ENCODE data around the gene PLCH2. TPM values are rescaled to one million over a fixed set of nuclear protein-coding genes. Genes with fewer than 3 reads are reported as not detected.

PLCH2 gene
- total and polyA plus RNA-seq, 2 of the 13 experiments (the other 11 are each of a cell fraction or from before 2014, with no cell fraction given), result 0.15 to 0.67 TPM

GRCh38 chr1:2468041-2468472 lies 8.0 kb upstream of the PLCH2 start (continued):
- TF ChIP-seq CENPBD1 (CRISPR knock-in tag; IDR thresholded peaks at IDR 0.05; ENCODE audit: borderline replicate concordance, low read depth) (no peak), IKZF4 (CRISPR knock-in tag; IDR thresholded peaks at IDR 0.05; ENCODE audit: borderline replicate concordance, low read depth, not compliant biosample characterization) (no peak), ZNF557 (CRISPR knock-in tag; IDR thresholded peaks at IDR 0.05) (0 out of 2 replicates have a peak, but pooled peaks have one; percentile 49), REST (IDR thresholded peaks at IDR 0.05; ENCODE audit: borderline replicate concordance in 1 of 2, low read depth in 1 of 2, low read length in 2 of 2) (peak; percentile 83 to 94), MED13 (CRISPR knock-in tag; IDR thresholded peaks at IDR 0.05) (0 out of 2 replicates have a peak, but pooled peaks have one; percentile 50), KLF6 (CRISPR knock-in tag; IDR thresholded peaks at IDR 0.05) (peak; percentile 68; the same call in 1 of the 2 replicates), FOXO4 (CRISPR knock-in tag; conservative IDR thresholded peaks at IDR 0.05) (no peak), ZNF263 (CRISPR knock-in tag; IDR thresholded peaks at IDR 0.05) (no peak), RARA (CRISPR knock-in tag; IDR thresholded peaks at IDR 0.05) (peak; percentile 39), KMT2B (CRISPR knock-in tag; IDR thresholded peaks at IDR 0.05) (0 out of 2 replicates have a peak, but pooled peaks have one; percentile 26), RAD51 (IDR thresholded peaks at IDR 0.05; ENCODE audit: borderline replicate concordance) (no peak), DBP (CRISPR knock-in tag; IDR thresholded peaks at IDR 0.05; ENCODE audit: not compliant biosample characterization) (peak; percentile 47), SALL1 (CRISPR knock-in tag; IDR thresholded peaks at IDR 0.05) (peak; percentile 65), IRF9 (CRISPR knock-in tag; IDR thresholded peaks at IDR 0.05; ENCODE audit: borderline replicate concordance) (peak; percentile 51; the same call in 1 of the 2 replicates), SRY (CRISPR knock-in tag; IDR thresholded peaks at IDR 0.05) (peak; percentile 77; the same call in 1 of the 2 replicates), NKX3-1 (CRISPR knock-in tag; IDR thresholded peaks at IDR 0.05) (0 out of 2 replicates have a peak, but pooled peaks have one; percentile 28), ZNF766 (CRISPR knock-in tag; IDR thresholded peaks at IDR 0.05; ENCODE audit: borderline replicate concordance) (0 out of 2 replicates have a peak, but pooled peaks have one; percentile 30), XBP1 (CRISPR knock-in tag; IDR thresholded peaks at IDR 0.05) (0 out of 2 replicates have a peak, but pooled peaks have one; percentile 40), ZNF768 (CRISPR knock-in tag; IDR thresholded peaks at IDR 0.05) (peak; percentile 80; the same call in 1 of the 2 replicates), HBP1 (CRISPR knock-in tag; IDR thresholded peaks at IDR 0.05; ENCODE audit: low read depth) (no peak)

Measured in HepG2 (cell line).